ENCODE measurements around the gene SLC26A6. TPM values are rescaled to one million over a fixed set of nuclear protein-coding genes. Genes with fewer than 3 reads are reported as not detected.
A peak's percentile ranks its signal among the peaks of the same experiment; 100 is the strongest.

The SLC26A6 gene
- total RNA-seq, 1 experiment from 2014 or later: 58.9 TPM

DNA sequence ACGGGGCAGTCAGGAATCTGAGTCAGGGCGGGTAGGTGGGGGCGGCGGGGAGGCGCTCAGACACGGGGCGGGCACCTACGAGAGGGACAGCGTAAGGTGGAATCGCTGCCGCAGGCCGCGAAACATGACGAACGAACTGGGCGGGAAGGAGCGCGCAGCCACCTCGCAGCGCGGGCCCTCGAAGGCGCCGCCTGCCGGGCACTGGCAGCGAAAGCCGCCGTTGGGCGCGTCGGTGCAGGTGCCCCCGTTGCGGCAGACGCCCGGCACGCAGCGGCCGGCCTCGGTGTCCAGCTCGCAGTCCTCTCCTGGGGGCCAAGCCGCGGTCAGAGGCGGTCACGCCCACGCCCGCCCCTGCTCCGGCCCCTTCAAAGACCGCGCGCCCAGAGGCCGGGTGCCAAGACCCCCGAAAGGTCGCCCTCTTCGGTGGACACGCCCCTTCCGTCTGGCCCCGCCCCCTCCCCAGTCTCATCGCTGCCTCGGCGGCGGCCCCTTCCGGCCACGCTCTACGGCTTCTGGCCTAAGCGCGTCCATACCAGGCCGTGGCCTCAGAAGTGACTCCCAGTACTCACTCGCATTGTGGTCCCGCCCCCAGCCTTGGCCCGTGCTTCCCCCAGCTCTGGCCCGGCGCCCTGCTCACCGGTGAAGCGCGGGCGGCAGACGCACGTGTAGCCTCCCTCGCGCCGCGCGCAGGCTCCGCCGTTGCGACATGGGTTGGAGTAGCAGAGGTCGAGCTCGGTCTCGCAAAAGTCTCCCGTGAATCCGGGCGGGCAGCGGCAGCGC is 21.0 kb upstream of the SLC26A6 start (continued):
- TF ChIP-seq, protein P1, sequence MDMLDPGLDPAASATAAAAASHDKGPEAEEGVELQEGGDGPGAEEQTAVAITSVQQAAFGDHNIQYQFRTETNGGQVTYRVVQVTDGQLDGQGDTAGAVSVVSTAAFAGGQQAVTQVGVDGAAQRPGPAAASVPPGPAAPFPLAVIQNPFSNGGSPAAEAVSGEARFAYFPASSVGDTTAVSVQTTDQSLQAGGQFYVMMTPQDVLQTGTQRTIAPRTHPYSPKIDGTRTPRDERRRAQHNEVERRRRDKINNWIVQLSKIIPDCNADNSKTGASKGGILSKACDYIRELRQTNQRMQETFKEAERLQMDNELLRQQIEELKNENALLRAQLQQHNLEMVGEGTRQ (CRISPR knock-in tag; IDR thresholded peaks at IDR 0.05): no peak
- TF ChIP-seq NR3C1 (CRISPR knock-in tag; conservative IDR thresholded peaks at IDR 0.05; ENCODE audit: low read depth): 0 out of 2 replicates have a peak, but pooled peaks have one; percentile 21
- peak; percentile 86; the same call in 1 of the 2 replicates for TF ChIP-seq ETV6 (CRISPR knock-in tag; IDR thresholded peaks at IDR 0.05)
- TF ChIP-seq GTF2I (CRISPR knock-in tag; conservative IDR thresholded peaks at IDR 0.05): no peak

- Mint-ChIP-seq H3K27ac (peak overlapping the region; percentile 27; the same call in 1 of the 2 replicates), H3K4me1 (peaks cover 13% of the 10 kb centered on the region), H3K27me3 (ENCODE audit: low read depth) (peaks cover 4% of the 10 kb centered on the region; the same call in 1 of the 2 replicates), H3K9me3 (peaks cover 6% of the 10 kb centered on the region; the same call in 1 of the 2 replicates), H3K36me3 (peaks cover 41% of the 10 kb centered on the region), H3K4me3 (peak overlapping the region; percentile 63)
- ATAC-seq (no peak), DNase-seq (ENCODE audit: low spot score) (no peak)
- CTCF ChIA-PET: interaction anchor here (0.6 to 4.6 kb wide), 5 partner anchors 15 to 98 kb away, joined by 3 to 46 read pairs (median 6); partner anchors contain the start of gene SLC26A6
- TF ChIP-seq MXD4 (CRISPR knock-in tag; IDR thresholded peaks at IDR 0.05; ENCODE audit: borderline replicate concordance) (no peak), NFYB (CRISPR knock-in tag; conservative IDR thresholded peaks at IDR 0.05; ENCODE audit: low read depth) (no peak), HMGA2 (CRISPR knock-in tag; IDR thresholded peaks at IDR 0.05) (no peak), GTF2I (CRISPR knock-in tag; conservative IDR thresholded peaks at IDR 0.05) (no peak), ZNF138 (CRISPR knock-in tag; conservative IDR thresholded peaks at IDR 0.05) (no peak), USF1 (CRISPR knock-in tag; IDR thresholded peaks at IDR 0.05) (no peak), JAZF1 (CRISPR knock-in tag; IDR thresholded peaks at IDR 0.05) (no peak), ZNF219 (CRISPR knock-in tag; IDR thresholded peaks at IDR 0.05; ENCODE audit: borderline replicate concordance) (no peak)
- TF ChIP-seq, protein P2, sequence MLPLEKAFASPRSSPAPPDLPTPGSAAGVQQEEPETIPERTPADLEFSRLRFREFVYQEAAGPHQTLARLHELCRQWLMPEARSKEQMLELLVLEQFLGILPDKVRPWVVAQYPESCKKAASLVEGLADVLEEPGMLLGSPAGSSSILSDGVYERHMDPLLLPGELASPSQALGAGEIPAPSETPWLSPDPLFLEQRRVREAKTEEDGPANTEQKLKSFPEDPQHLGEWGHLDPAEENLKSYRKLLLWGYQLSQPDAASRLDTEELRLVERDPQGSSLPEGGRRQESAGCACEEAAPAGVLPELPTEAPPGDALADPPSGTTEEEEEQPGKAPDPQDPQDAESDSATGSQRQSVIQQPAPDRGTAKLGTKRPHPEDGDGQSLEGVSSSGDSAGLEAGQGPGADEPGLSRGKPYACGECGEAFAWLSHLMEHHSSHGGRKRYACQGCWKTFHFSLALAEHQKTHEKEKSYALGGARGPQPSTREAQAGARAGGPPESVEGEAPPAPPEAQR (CRISPR knock-in tag; IDR thresholded peaks at IDR 0.05): no peak
- POLR2A ChIA-PET: interaction anchor here (2.5 kb wide), 1 partner anchor 20 kb away, joined by 13 read pairs; the partner anchor contains the start of gene SLC26A6
Measured at GRCh38 chr3:48655606-48656005, 20.3 kb upstream of the SLC26A6 start.

DNA sequence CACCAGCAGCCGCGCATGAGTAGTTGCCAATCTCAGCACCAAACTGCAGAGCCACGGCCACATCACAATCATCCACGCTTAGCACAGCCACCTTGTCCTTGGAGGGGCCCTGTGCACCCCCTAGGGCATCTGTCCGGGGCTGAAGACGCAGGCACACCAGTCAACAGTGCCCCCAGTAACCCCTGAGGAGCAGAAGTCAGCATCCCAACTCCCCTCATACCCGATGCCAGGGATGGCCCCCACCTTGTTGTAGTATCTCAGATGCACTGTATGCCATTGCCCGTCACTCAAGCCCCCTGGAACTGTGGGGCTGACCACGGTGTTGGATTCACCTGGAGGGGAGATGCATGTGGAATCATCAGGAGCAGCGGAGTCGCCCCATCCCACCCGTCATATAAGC is 19.8 kb upstream of the SLC26A6 start:
- DNase-seq (ENCODE audit: low spot score): no peak
- H3K4me3 Mint-ChIP-seq: peak overlapping the region; percentile 63
- H3K27me3 Mint-ChIP-seq (ENCODE audit: low read depth): peaks cover 4% of the 10 kb centered on the region; the same call in 1 of the 2 replicates
- H3K36me3 Mint-ChIP-seq: peaks cover 37% of the 10 kb centered on the region
- ChIA-PET CTCF (interaction anchor here (1.7 to 4.6 kb wide), 3 partner anchors 14 to 22 kb away, joined by 4 to 46 read pairs (median 7); partner anchors contain the start of gene SLC26A6), POLR2A (interaction anchor here (2.5 kb wide), 1 partner anchor 20 kb away, joined by 13 read pairs; the partner anchor contains the start of gene SLC26A6)
- H3K9me3 Mint-ChIP-seq: peaks cover 6% of the 10 kb centered on the region; the same call in 1 of the 2 replicates
- ATAC-seq: no peak
- peak overlapping the region; percentile 27; the same call in 1 of the 2 replicates for H3K27ac Mint-ChIP-seq
- peaks cover 13% of the 10 kb centered on the region for H3K4me1 Mint-ChIP-seq
- no peak for TF ChIP-seq USF1 (CRISPR knock-in tag; IDR thresholded peaks at IDR 0.05)
- TF ChIP-seq GABPB1 (CRISPR knock-in tag; IDR thresholded peaks at IDR 0.05): no peak
- TF ChIP-seq ZNF396 (CRISPR knock-in tag; IDR thresholded peaks at IDR 0.05; ENCODE audit: borderline replicate concordance): no peak
- no peak for TF ChIP-seq ELF4 (CRISPR knock-in tag; IDR thresholded peaks at IDR 0.05; ENCODE audit: low read depth)
- no peak for TF ChIP-seq FOXP1 (CRISPR knock-in tag; IDR thresholded peaks at IDR 0.05; ENCODE audit: borderline replicate concordance)
- no peak for TF ChIP-seq SP1 (CRISPR knock-in tag; conservative IDR thresholded peaks at IDR 0.05)
- no peak for TF ChIP-seq E2F5 (CRISPR knock-in tag; IDR thresholded peaks at IDR 0.05)
- no peak for TF ChIP-seq FOXP4 (CRISPR knock-in tag; IDR thresholded peaks at IDR 0.05)
- no peak for TF ChIP-seq KAT7 (CRISPR knock-in tag; IDR thresholded peaks at IDR 0.05; ENCODE audit: borderline replicate concordance)
- TF ChIP-seq NR2C2 (CRISPR knock-in tag; IDR thresholded peaks at IDR 0.05): no peak
- no peak for TF ChIP-seq JUN (CRISPR knock-in tag; IDR thresholded peaks at IDR 0.05)
- no peak for TF ChIP-seq ZBTB21 (CRISPR knock-in tag; IDR thresholded peaks at IDR 0.05; ENCODE audit: borderline replicate concordance)

Data from WTC11 (cell line).